GM04504 (cell line): ENCODE results near the gene AQP12B.

ENCODE experiments used
- DNase-seq: peaks from one replicate; pipeline ENCODE4 v3.0.0-alpha.2; 2012; ENCODE audit warnings: low read depth

AQP12B gene

GRCh38 chr2:240632306-240632721, 50.4 kb downstream of the AQP12B start:
- DNase-seq, result no peak

- no peak for DNase-seq
Measured at GRCh38 chr2:240631548-240632305, 51.0 kb downstream of the AQP12B start.

- no peak for DNase-seq
Measured at GRCh38 chr2:240630771-240631547, 51.7 kb downstream of the AQP12B start.

- DNase-seq, result no peak
Measured at GRCh38 chr2:240629968-240630770, 52.5 kb downstream of the AQP12B start.

GRCh38 chr2:240629619-240629967, 53.1 kb downstream of the AQP12B start:
- DNase-seq, result no peak

GRCh38 chr2:240628808-240629618, 53.7 kb downstream of the AQP12B start:
- no peak for DNase-seq

- DNase-seq, result no peak
Measured at GRCh38 chr2:240628507-240628807, 54.2 kb downstream of the AQP12B start.

- DNase-seq, result no peak
Measured at GRCh38 chr2:240627736-240628506, 54.8 kb downstream of the AQP12B start.

- no peak for DNase-seq
Measured at GRCh38 chr2:240626531-240627300, 56.0 kb downstream of the AQP12B start.
